GM19455 (cell line): ENCODE measurements around the gene PPP2R5A.
"Not testable (repeated sequence)": the region's sequence is repeated elsewhere in the genome, so short reads cannot be mapped to it uniquely, and the experiment has no call there.

Source experiments
- ATAC-seq: cut with Tn5 transposase; IDR thresholded peaks from one replicate; pipeline ENCODE4 v1.9.1; 2021; ENCODE audit not compliant: unreplicated experiment

Gene PPP2R5A

GRCh38 chr1:212267017-212267416, 18.2 kb upstream of the PPP2R5A start:
- no peak for ATAC-seq

GRCh38 chr1:212267460-212267859, 17.8 kb upstream of the PPP2R5A start:
- no peak for ATAC-seq

- no peak for ATAC-seq
These were observed 15.9 kb upstream of the PPP2R5A start for GRCh38 chr1:212269306-212269705.

- ATAC-seq = no peak
These were observed 14.6 kb upstream of the PPP2R5A start for GRCh38 chr1:212270564-212270963.

GRCh38 chr1:212271234-212271633, 14.0 kb upstream of the PPP2R5A start:
- ATAC-seq = no peak

- ATAC-seq = no peak
These were observed 13.3 kb upstream of the PPP2R5A start for GRCh38 chr1:212271823-212272485.

- no peak for ATAC-seq
These were observed 3.6 kb upstream of the PPP2R5A start for GRCh38 chr1:212281590-212281989.

GRCh38 chr1:212283741-212284140, 1.5 kb upstream of the PPP2R5A start:
- ATAC-seq = no peak

GRCh38 chr1:212284332-212284743, 872 bp upstream of the PPP2R5A start:
- no peak for ATAC-seq

GRCh38 chr1:212285685-212286555, 710 bp downstream of the PPP2R5A start:
- peak; percentile 21 for ATAC-seq

GRCh38 chr1:212286556-212287131, 1.4 kb downstream of the PPP2R5A start:
- no peak for ATAC-seq

- ATAC-seq = no peak
These were observed 2.2 kb downstream of the PPP2R5A start for GRCh38 chr1:212287261-212287895.

GRCh38 chr1:212287995-212288394, 2.8 kb downstream of the PPP2R5A start:
- ATAC-seq = not testable (repeated sequence)

GRCh38 chr1:212288615-212289014, 3.4 kb downstream of the PPP2R5A start:
- no peak for ATAC-seq

- ATAC-seq = no peak
These were observed 4.3 kb downstream of the PPP2R5A start for GRCh38 chr1:212289262-212290077.

- no peak for ATAC-seq
These were observed 5.4 kb downstream of the PPP2R5A start for GRCh38 chr1:212290608-212291007.

GRCh38 chr1:212291505-212292134, 6.4 kb downstream of the PPP2R5A start:
- peak; percentile 70 for ATAC-seq

- no peak for ATAC-seq
These were observed 7.3 kb downstream of the PPP2R5A start for GRCh38 chr1:212292250-212293105.

GRCh38 chr1:212293579-212293978, 8.4 kb downstream of the PPP2R5A start:
- no peak for ATAC-seq
